Measurements from ENCODE around the gene KRTAP25-1. TPM values are rescaled to one million over a fixed set of nuclear protein-coding genes. Genes with fewer than 3 reads are reported as not detected.

The KRTAP25-1 gene
- total RNA-seq, 6 experiments from 2014 or later = not detected

GRCh38 chr21:30333736-30334135 is 44.4 kb upstream of the KRTAP25-1 start:
- Histone ChIP-seq H3K4me1 (no peaks in the 10 kb centered on the region), H3K4me3 (no peak overlapping the region), H3K27ac (no peak overlapping the region), H3K27me3 (no peaks in the 10 kb centered on the region), H3K9me3 (no peaks in the 10 kb centered on the region), H3K36me3 (no peaks in the 10 kb centered on the region)
- 37% methylated on average over 3 of the region's 3 CpGs for WGBS (ENCODE audit: insufficient coverage, low coverage, low lambda C conversion rate, missing lambda C conversion rate)
- intact Hi-C loops (cut with DNase I) = no loop called here
- TF ChIP-seq POLR2A (IDR thresholded peaks at IDR 0.05) = no peak
- DNase-seq (no peak), ATAC-seq (no peak)

DNA sequence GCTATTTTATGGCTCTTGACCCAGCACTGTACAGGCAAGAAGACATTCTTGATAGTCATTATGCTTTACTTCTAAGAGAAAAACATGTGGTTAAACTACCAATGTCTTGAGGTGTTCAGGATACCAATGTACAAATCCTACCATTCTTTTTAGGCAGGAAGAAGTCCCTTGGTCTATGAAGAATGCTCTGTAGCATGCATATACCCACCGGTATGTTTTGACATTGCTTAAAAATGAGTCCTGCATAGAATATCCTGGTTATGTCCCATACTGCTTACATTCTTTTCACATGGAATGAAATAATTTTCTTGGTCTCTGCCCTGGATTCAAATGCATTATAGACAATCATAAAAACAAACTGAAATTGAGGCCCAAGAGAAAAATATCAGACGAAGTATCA is 43.4 kb upstream of the KRTAP25-1 start:
- intact Hi-C loops (cut with DNase I) = no loop called here
- no peaks in the 10 kb centered on the region for H3K4me1 ChIP-seq
- H3K9me3 ChIP-seq = no peaks in the 10 kb centered on the region
- WGBS (ENCODE audit: insufficient coverage, low coverage, low lambda C conversion rate, missing lambda C conversion rate) = 60% methylated on average over 2 of the region's 2 CpGs
- ATAC-seq (no peak), DNase-seq (no peak)
- H3K27me3 ChIP-seq = no peaks in the 10 kb centered on the region
- H3K4me3 ChIP-seq = no peak overlapping the region
- no peaks in the 10 kb centered on the region for H3K36me3 ChIP-seq
- TF ChIP-seq CTCF (IDR thresholded peaks at IDR 0.05) (no peak), POLR2A (IDR thresholded peaks at IDR 0.05) (no peak)
- H3K27ac ChIP-seq = no peak overlapping the region

- intact Hi-C loops (cut with DNase I) = no loop called here
- 44% methylated on average over 3 of the region's 4 CpGs for WGBS (ENCODE audit: insufficient coverage, low coverage, low lambda C conversion rate, missing lambda C conversion rate)
Measured at GRCh38 chr21:30329203-30329875, 40.0 kb upstream of the KRTAP25-1 start.

DNA sequence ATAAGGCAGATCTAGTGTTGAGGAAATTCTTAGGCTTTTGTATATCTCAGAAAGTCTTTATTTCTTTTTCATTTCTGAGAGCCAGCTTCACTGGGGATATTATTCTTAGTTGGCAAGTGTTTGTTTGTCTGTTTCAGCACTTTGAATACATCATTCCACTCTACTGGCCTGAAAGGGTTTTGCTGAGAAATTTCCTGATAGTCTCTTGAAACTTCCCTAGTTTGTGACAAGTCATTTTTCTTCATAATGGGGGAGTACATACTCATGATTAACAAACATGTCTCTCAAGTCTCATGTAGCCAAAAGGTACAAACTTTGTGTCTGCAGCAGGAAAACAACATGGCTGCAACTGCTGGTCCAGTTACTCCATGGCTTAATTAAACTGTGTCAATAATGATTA is 37.1 kb upstream of the KRTAP25-1 start:
- Histone ChIP-seq H3K9me3 (peaks cover 0 to 3% (median 0%) of the 10 kb centered on the region in 4 donors), H3K4me1 (no peaks in the 10 kb centered on the region), H3K27me3 (no peaks in the 10 kb centered on the region), H3K27ac (no peak overlapping the region), H3K4me3 (no peak overlapping the region), H3K36me3 (no peaks in the 10 kb centered on the region)
- ATAC-seq (no peak), DNase-seq (no peak)
- intact Hi-C loops (cut with DNase I) = no loop called here
- TF ChIP-seq CTCF (IDR thresholded peaks at IDR 0.05) (no peak), POLR2A (IDR thresholded peaks at IDR 0.05) (no peak)

More at GRCh38 chr21:30329203-30329875, 40.0 kb upstream of the KRTAP25-1 start:
- Histone ChIP-seq H3K9me3 (peaks cover 0 to 3% (median 0%) of the 10 kb centered on the region in 4 donors), H3K4me3 (no peak overlapping the region), H3K36me3 (no peaks in the 10 kb centered on the region), H3K27me3 (no peaks in the 10 kb centered on the region), H3K27ac (no peak overlapping the region), H3K4me1 (no peaks in the 10 kb centered on the region)
- DNase-seq = no peak
- ATAC-seq = no peak
- TF ChIP-seq POLR2A (IDR thresholded peaks at IDR 0.05) (no peak), CTCF (IDR thresholded peaks at IDR 0.05) (no peak)

GRCh38 chr21:30320215-30320614 is 30.9 kb upstream of the KRTAP25-1 start, which contains the start of gene KRTAP26-1:
TSS of gene KRTAP26-1 (minus strand) at chr21:30320315. CDS start at chr21:30320035, 280 bp downstream.
- no peak for ATAC-seq
- Histone ChIP-seq H3K4me3 (no peak within 1 kb of the TSS), H3K9me3 (no peaks in the 10 kb centered on the region), H3K36me3 (no peaks in the 10 kb centered on the region), H3K4me1 (no peaks in the 10 kb centered on the region), H3K27ac (no peak within 1 kb of the TSS), H3K27me3 (no peaks in the 10 kb centered on the region)
- intact Hi-C loops (cut with DNase I) = no loop called here
- WGBS (ENCODE audit: insufficient coverage, low coverage, low lambda C conversion rate, missing lambda C conversion rate) = 68% methylated on average over 2 of the region's 2 CpGs
- TF ChIP-seq POLR2A (IDR thresholded peaks at IDR 0.05) = no peak
- DNase-seq = no peak

All from right lobe of liver (tissue), 6 donors.